Activated naive CD4-positive, alpha-beta T cell (primary cell): ENCODE measurements around the gene RCSD1.

Source experiments
- DNase-seq, 4 experiments: peaks; one replicate each; lab custom pipeline; 2025; lab: John Stamatoyannopoulos, UW

RCSD1 gene

GRCh38 chr1:167746988-167747655 lies 117.1 kb downstream of the RCSD1 start:
- no peak for DNase-seq

GRCh38 chr1:167747988-167748387 lies 118.0 kb downstream of the RCSD1 start:
- DNase-seq: no peak

GRCh38 chr1:167748906-167749305 lies 118.9 kb downstream of the RCSD1 start:
- no peak for DNase-seq

- DNase-seq: no peak
Measured at GRCh38 chr1:167749741-167750140, 119.7 kb downstream of the RCSD1 start.

- DNase-seq: no peak
Measured at GRCh38 chr1:167750641-167751040, 120.6 kb downstream of the RCSD1 start.

- no peak for DNase-seq
Measured at GRCh38 chr1:167751676-167752075, 121.6 kb downstream of the RCSD1 start.

- no peak for DNase-seq
Measured at GRCh38 chr1:167752219-167752985, 122.4 kb downstream of the RCSD1 start.

- no peak for DNase-seq
Measured at GRCh38 chr1:167755654-167756053, 125.6 kb downstream of the RCSD1 start.
